HG03439 (cell line): ENCODE data around the gene FOXJ1.

ENCODE experiments used
- ATAC-seq: cut with Tn5 transposase; IDR thresholded peaks from one replicate; pipeline ENCODE4 v1.9.1; 2021; ENCODE audit warnings: mild to moderate bottlenecking, moderate library complexity; ENCODE audit not compliant: unreplicated experiment

The FOXJ1 gene

DNA sequence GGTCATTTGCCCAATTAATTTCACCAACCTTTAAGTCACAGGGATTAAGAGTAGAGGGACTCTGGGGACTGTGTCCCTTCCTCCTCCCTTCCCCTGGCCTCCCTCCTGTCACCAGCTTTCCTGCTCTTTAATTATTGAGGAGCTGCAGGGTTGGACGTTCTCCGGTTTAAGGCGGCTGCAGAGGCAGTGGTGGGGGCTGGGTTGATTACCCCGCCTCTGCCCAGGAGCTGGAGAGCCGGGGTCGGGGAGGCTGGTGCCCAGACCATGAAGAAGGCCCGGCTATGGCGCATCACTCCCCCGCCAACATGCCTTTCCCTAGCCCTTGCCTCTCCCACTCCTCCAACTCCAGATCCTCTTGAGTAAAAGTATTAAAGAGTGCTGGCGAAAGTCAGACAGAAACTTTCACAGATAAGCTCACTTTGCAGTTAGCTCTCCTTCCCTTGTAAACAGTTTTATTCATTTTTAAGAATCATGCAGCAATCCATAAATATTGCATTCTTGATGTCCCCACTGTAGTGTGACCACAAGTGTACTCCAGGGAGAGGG, 1.1 kb upstream of the FOXJ1 start:
- no peak for ATAC-seq

DNA sequence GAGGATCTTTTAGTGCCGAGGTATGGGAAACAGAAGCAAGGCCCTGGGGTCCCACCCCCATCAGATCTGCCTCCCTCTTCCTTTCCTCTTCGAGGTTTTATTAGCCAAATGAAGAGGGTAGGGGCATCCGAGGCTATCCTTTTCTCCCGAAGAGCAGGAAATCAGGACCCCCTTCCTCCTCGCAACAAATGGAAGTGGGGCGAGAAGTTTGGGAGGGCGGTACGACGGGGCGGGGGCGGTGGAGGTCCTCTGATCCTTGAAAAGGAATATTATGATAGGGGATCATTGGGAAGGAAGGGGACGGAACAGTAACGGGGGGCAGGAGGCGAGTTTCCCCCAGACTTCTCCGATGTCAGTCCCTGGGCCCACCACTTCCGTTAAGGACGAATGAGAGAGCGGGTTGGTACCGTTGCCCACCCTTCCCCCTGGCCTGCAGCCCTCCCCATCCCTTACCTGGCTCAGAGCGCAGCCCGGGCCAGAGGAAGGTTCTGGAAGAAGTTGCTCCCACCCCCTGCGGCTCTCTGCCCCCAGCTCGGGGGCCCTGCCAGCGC, 309 bp downstream of the FOXJ1 start:
- no peak for ATAC-seq

- ATAC-seq = no peak
These were observed 1.0 kb downstream of the FOXJ1 start for GRCh38 chr17:76139801-76140660.

- no peak for ATAC-seq
These were observed 1.9 kb downstream of the FOXJ1 start for GRCh38 chr17:76138896-76139752.

DNA sequence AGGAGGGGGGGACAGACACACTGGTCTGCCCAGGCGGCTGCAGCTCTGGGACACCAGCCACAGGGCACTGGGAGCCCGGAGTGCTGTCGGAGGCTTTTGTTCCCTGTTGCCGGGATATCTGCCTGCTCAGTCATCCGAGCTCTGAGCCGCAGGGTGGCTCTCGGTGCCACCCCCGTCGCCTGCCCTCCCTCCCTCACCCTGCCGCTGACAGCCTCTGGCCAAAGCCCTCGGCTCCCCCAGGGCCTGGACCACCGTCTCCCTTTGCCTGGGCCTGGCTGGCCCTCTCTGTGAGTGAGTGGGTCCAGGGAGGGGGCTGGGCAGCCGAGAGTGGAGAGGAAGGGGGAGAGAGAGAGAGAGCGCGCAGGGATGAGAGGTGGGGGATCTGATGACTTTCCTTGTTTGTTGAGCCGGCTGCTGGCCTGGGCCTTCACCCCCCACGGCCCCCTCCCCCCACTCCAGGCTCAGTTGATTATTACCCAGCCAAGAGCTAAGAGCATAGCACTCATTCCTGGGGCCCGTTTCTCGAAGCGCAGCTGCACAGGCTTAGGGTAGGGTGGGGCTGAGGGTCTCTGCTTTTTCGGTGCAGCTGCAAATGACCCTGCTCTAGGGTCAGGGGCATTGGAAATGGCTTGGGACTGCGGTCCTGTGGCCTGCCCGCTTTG, 2.7 kb downstream of the FOXJ1 start:
- ATAC-seq = no peak

GRCh38 chr17:76137351-76138233, 3.5 kb downstream of the FOXJ1 start:
- no peak for ATAC-seq

DNA sequence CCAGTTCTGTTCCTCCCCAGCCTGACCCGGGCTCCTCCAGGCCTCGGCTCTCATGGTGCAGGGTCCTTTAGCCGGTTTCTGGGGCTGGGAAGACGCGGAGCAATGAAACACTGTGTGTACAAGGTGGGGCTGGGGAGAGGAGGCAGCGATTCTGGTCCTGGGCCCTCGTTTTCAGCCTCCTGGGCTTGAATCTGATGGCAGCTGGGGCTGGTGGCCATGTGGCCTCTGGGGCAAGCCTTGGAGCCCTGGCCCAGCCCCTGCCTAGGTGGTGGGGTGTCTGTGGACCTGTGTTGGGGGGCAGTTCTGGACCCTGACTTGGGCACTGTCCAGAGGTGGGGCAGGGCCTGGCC, 4.1 kb downstream of the FOXJ1 start:
- ATAC-seq = no peak

- ATAC-seq = no peak
These were observed 4.6 kb downstream of the FOXJ1 start for GRCh38 chr17:76136276-76137000.

DNA sequence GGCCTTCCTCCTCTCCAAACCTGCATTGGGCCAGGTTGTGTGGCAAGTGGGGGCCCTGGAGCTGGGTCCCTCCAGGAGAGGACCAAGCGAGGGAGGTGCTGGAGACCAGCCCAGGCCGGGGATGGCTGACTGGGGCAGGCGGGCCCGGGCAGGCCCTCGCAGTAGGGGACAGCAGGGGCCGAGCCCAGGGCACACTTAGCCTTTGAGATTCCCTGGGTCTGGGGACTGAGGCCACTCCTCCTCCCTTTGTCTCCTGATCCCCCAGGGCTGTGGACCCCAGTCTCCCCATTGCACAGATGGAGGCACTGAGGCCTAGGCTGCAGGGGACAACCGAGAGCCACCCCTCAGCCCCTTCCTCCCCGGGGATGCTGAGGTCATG, 5.2 kb downstream of the FOXJ1 start:
- no peak for ATAC-seq

- no peak for ATAC-seq
These were observed 5.9 kb downstream of the FOXJ1 start for GRCh38 chr17:76134911-76135809.

GRCh38 chr17:76132574-76133338, 8.3 kb downstream of the FOXJ1 start:
- no peak for ATAC-seq

GRCh38 chr17:76131692-76132573, 9.1 kb downstream of the FOXJ1 start:
- ATAC-seq = no peak

DNA sequence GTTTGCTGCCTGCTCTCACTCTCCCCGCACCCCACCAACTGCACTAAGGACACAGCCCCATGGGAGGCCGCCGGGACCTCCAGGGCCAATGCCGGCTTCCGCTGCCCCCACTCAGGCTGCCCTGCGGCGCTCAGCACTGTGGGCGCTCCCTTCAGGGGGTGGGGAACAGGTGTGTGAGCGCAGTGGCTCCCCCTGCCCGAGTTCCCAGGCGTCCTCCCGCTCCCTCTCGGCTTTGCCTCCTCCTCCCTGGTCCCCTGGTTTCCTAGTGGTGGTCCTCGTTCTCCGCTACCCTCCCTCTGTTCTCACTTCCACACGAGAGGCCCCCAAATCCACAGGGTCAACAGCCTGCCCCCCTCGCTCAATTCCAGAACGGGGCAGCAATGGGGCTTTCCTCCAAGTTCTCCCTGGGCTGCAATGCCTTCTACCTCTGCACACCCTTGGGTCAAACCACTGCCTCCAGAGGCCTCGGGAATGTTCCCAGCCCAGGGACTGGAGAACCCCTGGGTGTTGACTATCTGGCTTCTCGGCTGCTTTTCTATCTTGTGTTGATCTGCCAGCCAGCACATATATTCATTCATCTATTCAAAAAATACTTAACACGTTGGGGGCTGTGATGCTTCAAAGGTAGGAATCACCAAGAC, 9.9 kb downstream of the FOXJ1 start:
- ATAC-seq = no peak

DNA sequence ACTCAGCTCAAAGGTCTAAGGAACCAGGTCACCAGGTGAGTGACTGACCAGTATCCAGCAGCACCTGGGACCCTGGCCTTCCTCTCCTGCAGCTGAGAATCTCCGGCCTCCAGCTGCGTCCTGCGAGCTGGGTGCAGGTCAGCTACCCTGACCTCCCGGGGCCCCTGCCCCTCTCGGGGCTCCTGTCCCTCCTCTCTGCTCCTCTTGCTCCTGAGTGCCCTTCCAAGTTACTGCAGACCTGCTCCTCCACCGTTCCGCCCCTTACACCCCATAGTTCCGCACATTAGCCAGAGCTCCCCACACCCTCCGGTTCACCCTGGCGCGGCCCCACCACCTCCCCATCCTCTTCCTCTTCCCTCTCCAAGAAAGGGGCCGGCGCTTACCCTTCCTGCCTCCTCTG, 10.6 kb downstream of the FOXJ1 start:
- ATAC-seq = no peak

DNA sequence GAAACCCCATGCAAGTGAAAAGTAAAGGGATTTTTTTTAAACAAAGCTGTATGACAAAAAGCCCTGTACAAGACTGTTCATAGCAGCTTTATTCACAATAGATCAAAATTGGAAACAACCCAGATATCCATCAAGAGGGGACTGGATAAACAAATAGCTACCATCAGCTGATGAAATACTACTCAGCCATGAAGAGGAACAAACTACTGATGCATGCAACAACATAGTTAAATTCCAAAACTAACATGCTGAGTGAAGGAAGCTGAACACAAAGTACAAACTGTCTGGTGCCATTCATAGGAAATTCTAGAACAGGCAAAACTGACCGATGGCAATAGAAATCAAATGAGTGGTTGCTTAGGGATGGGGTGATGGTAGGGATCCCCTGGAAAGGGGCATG, 15.1 kb downstream of the FOXJ1 start:
- ATAC-seq = no peak

DNA sequence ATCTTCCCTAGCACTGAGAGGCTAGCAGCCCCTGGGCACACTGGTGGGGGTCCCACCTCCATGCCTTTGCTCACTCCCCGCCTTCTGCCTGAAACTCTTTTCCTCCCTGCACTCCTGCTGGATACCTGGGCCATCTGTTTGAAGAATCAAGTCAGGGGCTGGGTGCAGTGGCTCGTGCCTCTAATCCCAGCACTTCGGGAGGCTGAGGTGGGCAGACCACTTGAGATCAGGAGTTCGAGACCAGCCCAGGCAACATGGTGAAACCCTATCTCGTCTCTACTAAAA, 15.7 kb downstream of the FOXJ1 start:
- ATAC-seq = no peak
